Endodermal cell (in vitro differentiated cells): ENCODE results near the gene WBP1L. TPM values are rescaled to one million over a fixed set of nuclear protein-coding genes. Genes with fewer than 3 reads are reported as not detected.

ENCODE experiments used
- DNase-seq: peaks from one replicate; pipeline ENCODE4 v3.0.0-alpha.2; 2017
- H3K27ac ChIP-seq: 2 replicates; pipeline ENCODE4 v1.5.1; 2013; ENCODE audit warnings: mild to moderate bottlenecking, low read depth, low read length, moderate library complexity
- H3K27me3 ChIP-seq: 2 replicates; pipeline ENCODE4 v1.6.1; 2013; ENCODE audit warnings: mild to moderate bottlenecking, low read length, moderate library complexity; ENCODE audit not compliant: insufficient read depth, control insufficient read depth, poor library complexity, severe bottlenecking
- H3K36me3 ChIP-seq: 2 replicates; pipeline ENCODE4 v1.7.0; 2013; ENCODE audit warnings: mild to moderate bottlenecking, low read length, moderate library complexity; ENCODE audit not compliant: control insufficient read depth, insufficient read depth
- H3K4me1 ChIP-seq: one replicate; pipeline ENCODE4 v1.7.0; 2013; ENCODE audit warnings: low read length; ENCODE audit not compliant: control insufficient read depth, insufficient read depth
- H3K4me3 ChIP-seq: 2 replicates; pipeline ENCODE4 v1.5.1; 2013; ENCODE audit warnings: mild to moderate bottlenecking, low read length, moderate library complexity
- H3K9ac ChIP-seq: 2 replicates; pipeline ENCODE4 v1.6.1; 2013; ENCODE audit warnings: mild to moderate bottlenecking, low read length, moderate library complexity; ENCODE audit not compliant: poor library complexity, severe bottlenecking; ENCODE audit errors: extremely low read depth
- H3K9me3 ChIP-seq: 2 replicates; pipeline ENCODE4 v1.6.1; 2013; ENCODE audit warnings: mild to moderate bottlenecking, low read length, moderate library complexity; ENCODE audit not compliant: control insufficient read depth
- H3K27ac Mint-ChIP-seq: 2 replicates; pipeline ENCODE4 v1.8.0; 2020; ENCODE audit warnings: mixed read lengths
- H3K27me3 Mint-ChIP-seq: 2 replicates; pipeline ENCODE4 v1.8.0; 2021; ENCODE audit warnings: mild to moderate bottlenecking, mixed read lengths; ENCODE audit not compliant: insufficient read depth
- H3K36me3 Mint-ChIP-seq: 2 replicates; pipeline ENCODE4 v1.8.0; 2020; ENCODE audit warnings: low read depth, mixed read lengths
- H3K4me1 Mint-ChIP-seq: 2 replicates; pipeline ENCODE4 v1.8.0; 2020; ENCODE audit warnings: mixed read lengths
- H3K4me3 Mint-ChIP-seq: 2 replicates; pipeline ENCODE4 v1.8.0; 2020; ENCODE audit warnings: mild to moderate bottlenecking, moderate library complexity, mixed read lengths
- H3K9me3 Mint-ChIP-seq: 2 replicates; pipeline ENCODE4 v1.8.0; 2020; ENCODE audit warnings: mild to moderate bottlenecking, mixed read lengths
- CTCF ChIP-seq: fragments of 200-600 bp; sonication (generic); conservative IDR thresholded peaks from 2 replicates; pipeline ENCODE4 v1.5.0; 2021; ENCODE audit warnings: antibody characterized with exemption, mild to moderate bottlenecking
- WGBS, 2 experiments: methylation state at CpG; one replicate each; pipeline versions ENCODE4 v1.1.5 to v1.1.7; 2013; ENCODE audit warnings: missing lambda C conversion rate in 2 of 2, mixed read lengths in 1 of 2; ENCODE audit not compliant: insufficient coverage in 1 of 2, insufficient read length in 1 of 2; 5-methylcytosine and 5-hydroxymethylcytosine counted together
- total RNA-seq, 2 donors: library from RNA; stranded (reverse); fragmentation: NEBNext Ultra II Directional in 1 of 2; extraction: Animal tissue kit (Norgen Biotek cat#: 25700) in 1 of 2; gene quantifications; 2 replicates in 1 of 2; 3 replicates in 1 of 2; pipeline ENCODE4 v1.2.1, GENCODE V29; 2021

WBP1L gene
- total RNA-seq, 2 donors from 2014 or later, result 23.5 to 25.8 TPM

GRCh38 chr10:102781090-102781920, 37.6 kb downstream of the WBP1L start:
- Histone ChIP-seq H3K9me3 (no peaks in the 10 kb centered on the region), H3K27ac (no peak overlapping the region), H3K27me3 (no peaks in the 10 kb centered on the region), H3K9ac (no peak overlapping the region), H3K4me3 (no peak overlapping the region), H3K36me3 (no peaks in the 10 kb centered on the region), H3K4me1 (peaks cover 22% of the 10 kb centered on the region)
- Mint-ChIP-seq H3K27me3 (no peaks in the 10 kb centered on the region), H3K36me3 (no peaks in the 10 kb centered on the region), H3K4me1 (peaks cover 53% of the 10 kb centered on the region), H3K9me3 (no peaks in the 10 kb centered on the region), H3K27ac (no peak overlapping the region), H3K4me3 (no peak overlapping the region)
- TF ChIP-seq CTCF, result no peak
- WGBS, 2 experiments, result 33 to 66% methylated on average over 5 to 7 of the region's 8 CpGs
- DNase-seq, result peak; percentile 79

GRCh38 chr10:102781921-102782557, 38.3 kb downstream of the WBP1L start:
- no peaks in the 10 kb centered on the region for H3K36me3 Mint-ChIP-seq
- H3K27me3 ChIP-seq, result no peaks in the 10 kb centered on the region
- no peaks in the 10 kb centered on the region for H3K27me3 Mint-ChIP-seq
- no peak for TF ChIP-seq CTCF
- no peak overlapping the region for H3K9ac ChIP-seq
- H3K4me3 Mint-ChIP-seq, result no peak overlapping the region
- peaks cover 15% of the 10 kb centered on the region for H3K4me1 ChIP-seq
- H3K4me3 ChIP-seq, result no peak overlapping the region
- H3K9me3 ChIP-seq, result no peaks in the 10 kb centered on the region
- H3K27ac Mint-ChIP-seq, result no peak overlapping the region
- DNase-seq, result no peak
- 90 to 91% methylated on average over 2 to 6 of the region's 6 CpGs for WGBS, 2 experiments
- H3K9me3 Mint-ChIP-seq, result no peaks in the 10 kb centered on the region
- no peak overlapping the region for H3K27ac ChIP-seq
- H3K4me1 Mint-ChIP-seq, result peaks cover 46% of the 10 kb centered on the region
- no peaks in the 10 kb centered on the region for H3K36me3 ChIP-seq

- no peaks in the 10 kb centered on the region for H3K36me3 ChIP-seq
- H3K9ac ChIP-seq, result no peak overlapping the region
- H3K27me3 ChIP-seq, result no peaks in the 10 kb centered on the region
- Mint-ChIP-seq H3K36me3 (no peaks in the 10 kb centered on the region), H3K4me1 (peaks cover 40% of the 10 kb centered on the region), H3K27ac (no peak overlapping the region), H3K27me3 (no peaks in the 10 kb centered on the region), H3K9me3 (no peaks in the 10 kb centered on the region), H3K4me3 (no peak overlapping the region)
- TF ChIP-seq CTCF, result no peak
- no peak overlapping the region for H3K27ac ChIP-seq
- no peak for DNase-seq
- H3K9me3 ChIP-seq, result no peaks in the 10 kb centered on the region
- H3K4me3 ChIP-seq, result no peak overlapping the region
- H3K4me1 ChIP-seq, result peaks cover 13% of the 10 kb centered on the region
- 90 to 91% methylated on average over 12 to 18 of the region's 18 CpGs for WGBS, 2 experiments
Observed at GRCh38 chr10:102782673-102783551, 39.2 kb downstream of the WBP1L start.
